Lower leg skin (tissue), 3 donors: ENCODE measurements around the gene GRIP2.

ENCODE experiments used
- CTCF ChIP-seq, 3 donors: fragments of 450-650 bp; IDR thresholded peaks; one replicate each; pipeline ENCODE4 v1.5.1; 2016; ENCODE audit warnings: antibody characterized with exemption in 3 of 3, mild to moderate bottlenecking in 3 of 3, moderate library complexity in 2 of 3
- POLR2A ChIP-seq, 2 donors: fragments of 450-650 bp; IDR thresholded peaks; one replicate each; pipeline ENCODE4 v1.6.1; 2016 to 2017; ENCODE audit warnings: antibody characterized with exemption in 2 of 2, mild to moderate bottlenecking in 1 of 2, moderate library complexity in 1 of 2

GRCh38 chr3:14471690-14472089, 68.5 kb downstream of the GRIP2 start:
- TF ChIP-seq POLR2A (IDR thresholded peaks at IDR 0.05) (no peak), CTCF (IDR thresholded peaks at IDR 0.05) (no peak)
